ENCODE data around the gene PDZD2.

DNA sequence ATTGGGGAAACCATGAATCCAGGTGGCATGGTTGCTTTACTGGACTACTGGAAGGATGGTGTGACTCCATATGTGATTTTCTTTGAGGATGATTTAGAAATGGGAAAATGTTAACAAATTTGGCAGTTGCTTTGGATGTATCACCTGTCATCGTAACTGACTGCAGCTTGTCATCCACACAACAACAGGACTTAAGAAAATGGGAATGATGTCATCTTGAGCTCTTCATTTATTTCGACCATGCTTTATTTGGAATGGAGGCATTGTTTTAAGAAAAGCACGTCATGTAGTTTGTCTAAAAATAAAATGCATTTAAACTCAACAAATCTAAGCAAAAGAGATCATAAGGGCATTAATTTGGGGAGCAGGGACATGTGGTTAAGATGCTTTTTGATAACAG is 270.1 kb downstream of the PDZD2 start:
- no peak for TF ChIP-seq YY1 (IDR thresholded peaks at IDR 0.05; ENCODE audit: extremely low read depth, insufficient replicate concordance, low read depth, low read length)
- no peak for TF ChIP-seq POLR2AphosphoS5 (IDR thresholded peaks at IDR 0.05; ENCODE audit: low read depth, low read length)
- TF ChIP-seq, protein P1, sequence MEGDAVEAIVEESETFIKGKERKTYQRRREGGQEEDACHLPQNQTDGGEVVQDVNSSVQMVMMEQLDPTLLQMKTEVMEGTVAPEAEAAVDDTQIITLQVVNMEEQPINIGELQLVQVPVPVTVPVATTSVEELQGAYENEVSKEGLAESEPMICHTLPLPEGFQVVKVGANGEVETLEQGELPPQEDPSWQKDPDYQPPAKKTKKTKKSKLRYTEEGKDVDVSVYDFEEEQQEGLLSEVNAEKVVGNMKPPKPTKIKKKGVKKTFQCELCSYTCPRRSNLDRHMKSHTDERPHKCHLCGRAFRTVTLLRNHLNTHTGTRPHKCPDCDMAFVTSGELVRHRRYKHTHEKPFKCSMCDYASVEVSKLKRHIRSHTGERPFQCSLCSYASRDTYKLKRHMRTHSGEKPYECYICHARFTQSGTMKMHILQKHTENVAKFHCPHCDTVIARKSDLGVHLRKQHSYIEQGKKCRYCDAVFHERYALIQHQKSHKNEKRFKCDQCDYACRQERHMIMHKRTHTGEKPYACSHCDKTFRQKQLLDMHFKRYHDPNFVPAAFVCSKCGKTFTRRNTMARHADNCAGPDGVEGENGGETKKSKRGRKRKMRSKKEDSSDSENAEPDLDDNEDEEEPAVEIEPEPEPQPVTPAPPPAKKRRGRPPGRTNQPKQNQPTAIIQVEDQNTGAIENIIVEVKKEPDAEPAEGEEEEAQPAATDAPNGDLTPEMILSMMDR (IDR thresholded peaks at IDR 0.05 in 2 of 3, conservative IDR thresholded peaks at IDR 0.05 in 1 of 3; ENCODE audit: borderline replicate concordance in 1 of 3, insufficient read depth in 1 of 3, low read depth in 2 of 3, low read length in 2 of 3) = no peak
- TF ChIP-seq POLR2A (IDR thresholded peaks at IDR 0.05; ENCODE audit: borderline replicate concordance, extremely low read depth, insufficient read depth, insufficient read length) = no peak
- TF ChIP-seq TCF7L2 (IDR thresholded peaks at IDR 0.05; ENCODE audit: borderline replicate concordance, extremely low read depth, insufficient read depth, insufficient read length) = no peak
- TF ChIP-seq EZH2 (IDR thresholded peaks at IDR 0.05) = no peak
- TF ChIP-seq, protein P2, sequence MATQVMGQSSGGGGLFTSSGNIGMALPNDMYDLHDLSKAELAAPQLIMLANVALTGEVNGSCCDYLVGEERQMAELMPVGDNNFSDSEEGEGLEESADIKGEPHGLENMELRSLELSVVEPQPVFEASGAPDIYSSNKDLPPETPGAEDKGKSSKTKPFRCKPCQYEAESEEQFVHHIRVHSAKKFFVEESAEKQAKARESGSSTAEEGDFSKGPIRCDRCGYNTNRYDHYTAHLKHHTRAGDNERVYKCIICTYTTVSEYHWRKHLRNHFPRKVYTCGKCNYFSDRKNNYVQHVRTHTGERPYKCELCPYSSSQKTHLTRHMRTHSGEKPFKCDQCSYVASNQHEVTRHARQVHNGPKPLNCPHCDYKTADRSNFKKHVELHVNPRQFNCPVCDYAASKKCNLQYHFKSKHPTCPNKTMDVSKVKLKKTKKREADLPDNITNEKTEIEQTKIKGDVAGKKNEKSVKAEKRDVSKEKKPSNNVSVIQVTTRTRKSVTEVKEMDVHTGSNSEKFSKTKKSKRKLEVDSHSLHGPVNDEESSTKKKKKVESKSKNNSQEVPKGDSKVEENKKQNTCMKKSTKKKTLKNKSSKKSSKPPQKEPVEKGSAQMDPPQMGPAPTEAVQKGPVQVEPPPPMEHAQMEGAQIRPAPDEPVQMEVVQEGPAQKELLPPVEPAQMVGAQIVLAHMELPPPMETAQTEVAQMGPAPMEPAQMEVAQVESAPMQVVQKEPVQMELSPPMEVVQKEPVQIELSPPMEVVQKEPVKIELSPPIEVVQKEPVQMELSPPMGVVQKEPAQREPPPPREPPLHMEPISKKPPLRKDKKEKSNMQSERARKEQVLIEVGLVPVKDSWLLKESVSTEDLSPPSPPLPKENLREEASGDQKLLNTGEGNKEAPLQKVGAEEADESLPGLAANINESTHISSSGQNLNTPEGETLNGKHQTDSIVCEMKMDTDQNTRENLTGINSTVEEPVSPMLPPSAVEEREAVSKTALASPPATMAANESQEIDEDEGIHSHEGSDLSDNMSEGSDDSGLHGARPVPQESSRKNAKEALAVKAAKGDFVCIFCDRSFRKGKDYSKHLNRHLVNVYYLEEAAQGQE (IDR thresholded peaks at IDR 0.05; ENCODE audit: low read depth) = no peak
- TF ChIP-seq CEBPB (IDR thresholded peaks at IDR 0.05; ENCODE audit: low read depth) = no peak
- TF ChIP-seq JUND (IDR thresholded peaks at IDR 0.05) = no peak
- no peak for TF ChIP-seq EZH2phosphoT487 (IDR thresholded peaks at IDR 0.05; ENCODE audit: borderline replicate concordance)
- TF ChIP-seq SIN3A (IDR thresholded peaks at IDR 0.05; ENCODE audit: low read depth) = no peak
- TF ChIP-seq, protein P3, sequence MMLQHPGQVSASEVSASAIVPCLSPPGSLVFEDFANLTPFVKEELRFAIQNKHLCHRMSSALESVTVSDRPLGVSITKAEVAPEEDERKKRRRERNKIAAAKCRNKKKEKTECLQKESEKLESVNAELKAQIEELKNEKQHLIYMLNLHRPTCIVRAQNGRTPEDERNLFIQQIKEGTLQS (IDR thresholded peaks at IDR 0.05) = no peak
- TF ChIP-seq SRF (IDR thresholded peaks at IDR 0.05; ENCODE audit: low read depth) = no peak
